Raji (cell line): ENCODE results near the gene LRMDA.

Experiments
- POLR2A ChIP-seq: IDR thresholded peaks from 2 replicates; pipeline ENCODE4 v1.6.1; 2011; ENCODE audit warnings: low read depth, low read length, control low read depth; ENCODE audit not compliant: insufficient read depth

The LRMDA gene

DNA sequence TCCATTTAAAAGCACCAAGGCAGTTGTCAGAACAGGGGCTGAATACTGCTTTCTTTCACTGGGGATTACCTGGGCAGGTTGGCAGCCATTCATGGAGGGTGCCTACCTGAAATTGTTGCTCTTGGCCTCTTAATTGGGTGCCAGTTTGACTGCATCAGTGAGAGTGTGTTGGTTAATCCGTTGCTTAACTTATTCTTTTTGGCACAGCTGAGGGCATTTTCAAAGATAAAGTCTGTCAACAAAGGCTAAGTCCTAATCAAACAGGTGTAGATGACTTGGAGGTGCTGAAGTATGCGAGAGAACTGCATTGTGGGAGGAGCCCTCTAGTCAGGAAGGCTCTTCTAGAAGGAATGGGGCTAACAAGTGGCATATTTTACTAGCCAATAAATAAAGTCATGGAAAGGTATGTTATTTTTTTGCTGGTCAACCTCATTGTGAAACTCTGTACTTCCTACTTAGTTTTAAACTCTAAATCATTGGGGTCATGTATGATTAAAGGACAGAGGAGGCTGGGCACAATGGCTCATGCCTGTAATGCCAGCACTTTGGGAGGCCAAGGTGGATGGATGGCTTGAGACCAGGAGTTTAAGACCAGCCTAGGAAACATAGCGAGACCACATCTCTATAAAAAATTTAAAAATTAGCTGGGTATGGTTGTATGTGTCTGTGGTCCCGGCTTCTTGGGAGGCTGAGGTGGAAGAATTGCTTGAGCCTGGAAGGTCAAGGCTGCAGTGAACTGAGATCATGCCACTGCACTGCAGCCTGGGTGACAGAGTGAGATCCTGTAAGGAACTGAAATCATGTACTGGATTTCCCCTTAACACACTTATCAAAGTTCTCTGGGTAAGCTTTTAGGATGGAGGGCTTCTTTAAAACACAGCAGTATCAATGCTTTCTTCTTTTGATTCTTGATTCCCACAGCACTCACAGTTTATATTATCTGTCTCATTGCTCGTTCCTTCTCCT is 134.1 kb downstream of the LRMDA start:
- TF ChIP-seq POLR2A: no peak

DNA sequence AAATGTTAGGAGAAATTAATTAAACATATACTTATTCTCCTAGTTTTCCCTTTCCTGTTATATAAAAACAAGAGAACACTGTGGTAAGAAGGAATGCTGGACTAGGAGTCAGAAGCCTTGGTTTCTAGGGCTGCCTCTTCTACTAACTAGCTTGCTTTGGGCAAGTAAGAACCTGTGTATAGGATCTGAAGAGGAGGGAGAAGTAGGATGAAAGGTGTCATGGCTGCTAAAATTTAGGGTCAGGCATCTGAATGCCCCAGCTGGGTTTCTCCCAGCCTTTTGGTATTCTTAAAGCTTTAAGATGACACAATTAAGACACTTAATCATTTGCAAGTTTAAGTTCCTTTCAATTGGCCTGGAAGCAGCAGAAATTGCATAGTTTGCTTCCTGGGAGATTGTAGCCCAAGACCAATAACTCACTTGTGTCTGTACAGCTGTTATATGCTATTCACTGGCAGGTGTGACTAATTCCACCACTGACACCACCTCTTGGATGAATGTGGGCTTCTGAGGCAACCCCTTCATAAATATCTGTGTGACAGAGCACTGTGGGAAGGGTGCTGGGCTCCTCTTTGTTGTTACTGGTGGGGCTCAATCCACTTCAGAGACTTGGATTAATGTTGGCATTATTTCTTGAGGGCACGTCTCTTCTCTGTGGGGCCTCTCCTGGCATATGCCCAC is 137.2 kb downstream of the LRMDA start:
- TF ChIP-seq POLR2A: no peak

DNA sequence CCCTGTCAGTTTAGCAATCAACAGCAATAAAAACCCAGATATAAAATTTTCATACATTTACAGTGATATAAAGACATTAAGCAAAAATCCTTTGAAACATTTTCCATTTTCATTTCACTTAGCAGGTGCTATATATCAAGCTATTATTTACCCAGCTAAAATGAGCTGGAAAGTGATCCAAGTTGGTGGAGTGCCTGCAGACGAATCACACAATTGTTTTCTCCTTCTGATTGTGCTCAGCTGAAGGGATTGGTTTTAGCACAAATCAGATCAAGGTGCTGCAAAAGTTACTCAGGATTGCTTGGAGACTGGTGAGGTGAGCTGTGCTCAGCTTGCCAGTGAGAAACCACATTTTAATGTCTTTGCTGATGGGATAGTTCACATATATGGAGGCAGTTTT is 138.1 kb downstream of the LRMDA start:
- no peak for TF ChIP-seq POLR2A

DNA sequence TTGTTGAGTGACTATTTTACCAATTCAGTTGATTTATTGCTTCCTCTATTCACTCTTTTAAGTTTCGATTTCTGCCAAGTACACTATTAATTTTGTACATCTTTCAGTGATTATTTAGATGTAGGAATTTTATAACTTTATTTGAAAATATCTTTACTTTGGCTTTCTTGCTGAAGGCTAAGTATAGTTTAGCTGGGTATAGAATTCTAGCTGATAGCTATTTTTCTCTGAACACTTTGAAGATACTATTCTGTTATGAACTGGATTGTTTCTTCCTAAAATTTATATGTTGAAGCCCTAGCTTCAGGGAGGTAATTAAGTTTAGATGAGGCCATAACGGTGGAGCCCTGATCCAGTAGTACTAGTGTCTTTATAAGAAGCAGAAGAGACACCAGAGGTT is 141.1 kb downstream of the LRMDA start:
- TF ChIP-seq POLR2A: no peak

DNA sequence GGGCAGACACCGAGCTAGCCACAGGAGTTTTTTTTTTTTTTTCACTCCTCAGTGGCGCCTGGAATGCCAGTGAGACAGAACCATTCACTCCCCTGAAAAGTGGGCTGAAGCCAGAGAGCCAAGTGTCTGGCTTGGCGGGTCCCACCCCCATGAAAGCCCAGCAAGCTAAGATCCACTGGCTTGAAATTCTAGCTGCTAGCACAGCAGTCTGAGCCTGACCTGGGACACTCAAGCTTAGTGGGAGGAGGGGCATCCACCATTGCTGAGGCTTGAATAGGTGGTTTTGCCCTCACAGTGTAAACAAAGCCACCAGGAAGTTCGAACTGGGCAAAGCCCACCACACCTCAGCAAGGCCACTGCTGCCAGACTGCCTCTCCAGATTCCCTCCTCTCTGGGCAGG is 144.5 kb downstream of the LRMDA start:
- no peak for TF ChIP-seq POLR2A

DNA sequence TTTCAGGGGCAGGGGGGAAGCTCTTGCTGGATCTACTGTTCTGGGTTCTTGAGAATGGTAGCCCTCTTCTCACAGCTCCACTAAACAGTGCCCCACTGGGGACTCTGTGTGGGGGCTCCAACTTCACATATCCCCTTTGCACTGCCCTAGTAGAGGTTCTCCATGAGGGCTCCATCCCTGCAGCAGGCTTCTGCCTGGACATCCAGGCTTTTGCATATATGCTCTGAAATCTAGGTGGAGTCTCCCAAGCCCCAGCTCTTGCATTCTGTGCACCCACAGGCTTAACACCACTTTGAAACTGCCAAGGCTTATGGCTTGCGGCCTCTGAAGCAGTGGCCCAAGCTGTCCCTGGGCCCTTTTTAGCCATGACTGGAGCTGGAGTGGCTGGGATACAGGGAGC is 150.7 kb downstream of the LRMDA start:
- TF ChIP-seq POLR2A: no peak

DNA sequence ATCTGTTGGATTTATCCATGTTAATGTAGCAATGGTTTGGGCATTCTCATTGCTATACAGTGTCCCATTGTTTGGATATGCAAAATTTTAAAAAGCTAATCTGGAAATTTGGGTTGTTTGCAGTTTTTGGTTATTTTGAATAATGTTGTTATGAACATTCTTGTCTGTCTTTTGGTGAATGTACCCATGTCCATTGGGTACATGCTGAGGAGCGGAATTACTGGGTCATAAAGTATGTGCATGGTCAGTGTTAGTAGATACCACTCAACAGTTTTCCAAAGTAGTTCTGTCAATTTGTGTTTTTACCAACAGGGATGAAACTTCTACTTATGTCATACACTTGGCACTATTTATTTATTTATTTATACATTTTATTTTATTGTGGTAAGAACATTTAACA is 153.9 kb downstream of the LRMDA start:
- TF ChIP-seq POLR2A: no peak

DNA sequence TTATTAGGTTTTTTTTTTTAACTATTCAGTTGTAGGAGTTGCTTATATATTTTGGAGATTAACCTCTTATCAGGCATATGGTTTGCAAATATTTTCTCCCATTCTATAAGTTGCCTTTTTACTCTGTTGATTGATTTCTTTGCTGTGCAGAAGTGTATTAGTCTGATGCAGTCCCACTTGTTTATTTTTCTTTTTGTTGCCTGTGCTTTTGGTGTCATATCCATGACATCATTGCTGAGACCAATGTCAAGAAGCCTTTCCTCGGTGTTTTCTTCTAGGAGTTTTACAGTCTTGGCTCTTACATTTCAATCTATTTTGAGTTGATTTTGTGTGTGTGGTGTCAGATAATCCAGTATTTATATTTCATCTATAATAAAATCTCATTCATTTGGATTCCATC is 155.4 kb downstream of the LRMDA start:
- TF ChIP-seq POLR2A: no peak

DNA sequence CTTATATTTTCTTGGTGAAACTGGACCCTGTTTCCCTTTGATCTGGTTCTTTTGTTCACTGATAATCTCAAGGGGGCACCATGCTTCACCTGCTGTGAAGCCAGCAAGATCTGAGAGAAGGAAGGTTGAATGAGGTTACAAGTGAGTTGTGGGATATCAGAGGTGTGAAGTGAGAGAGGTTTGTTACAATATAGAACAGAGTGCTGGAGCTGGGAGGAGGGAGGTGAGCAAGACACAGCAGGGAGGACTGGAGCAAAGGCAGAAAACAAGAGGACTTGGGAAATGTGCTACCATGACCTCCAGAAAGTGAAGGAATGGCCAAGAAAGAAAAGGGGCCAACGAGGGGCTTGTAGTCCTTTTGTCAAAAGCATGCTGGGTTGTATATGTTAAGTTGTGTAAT is 156.6 kb downstream of the LRMDA start:
- TF ChIP-seq POLR2A: no peak

DNA sequence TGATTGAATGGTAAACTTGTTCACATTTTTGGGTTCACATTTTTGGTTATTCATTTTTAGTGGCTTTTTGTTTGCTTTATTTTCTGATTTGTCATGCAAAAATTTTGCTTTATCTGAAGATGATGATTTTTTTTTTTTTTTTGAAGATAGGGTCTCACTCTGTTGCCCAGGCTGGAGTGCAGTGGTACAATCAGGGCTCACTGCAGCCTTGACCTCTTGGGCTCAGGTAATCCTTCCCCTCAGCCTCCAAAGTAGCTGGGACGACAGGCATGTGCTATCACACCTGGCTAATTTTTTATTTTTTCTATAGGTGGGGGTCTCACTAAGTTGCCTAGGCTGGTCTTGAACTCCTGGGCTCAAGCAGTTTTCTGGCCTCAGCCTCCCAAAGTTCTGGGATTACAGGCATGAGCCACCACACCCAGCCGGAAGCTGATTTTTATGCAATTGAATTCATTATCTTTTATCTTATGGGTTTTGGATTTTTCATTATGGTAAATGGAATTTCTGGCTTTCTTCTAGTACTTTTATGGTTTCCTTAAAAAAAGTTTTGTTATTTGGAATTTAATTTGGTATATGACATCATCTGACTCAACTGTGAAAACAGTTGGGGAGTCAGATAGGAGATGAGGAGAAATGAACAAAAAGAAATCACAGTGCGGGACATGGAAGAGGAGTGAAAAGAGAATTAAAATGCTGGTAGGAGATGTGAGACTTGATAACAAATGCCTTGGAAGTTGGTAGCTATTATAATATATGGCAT is 158.7 kb downstream of the LRMDA start:
- no peak for TF ChIP-seq POLR2A

DNA sequence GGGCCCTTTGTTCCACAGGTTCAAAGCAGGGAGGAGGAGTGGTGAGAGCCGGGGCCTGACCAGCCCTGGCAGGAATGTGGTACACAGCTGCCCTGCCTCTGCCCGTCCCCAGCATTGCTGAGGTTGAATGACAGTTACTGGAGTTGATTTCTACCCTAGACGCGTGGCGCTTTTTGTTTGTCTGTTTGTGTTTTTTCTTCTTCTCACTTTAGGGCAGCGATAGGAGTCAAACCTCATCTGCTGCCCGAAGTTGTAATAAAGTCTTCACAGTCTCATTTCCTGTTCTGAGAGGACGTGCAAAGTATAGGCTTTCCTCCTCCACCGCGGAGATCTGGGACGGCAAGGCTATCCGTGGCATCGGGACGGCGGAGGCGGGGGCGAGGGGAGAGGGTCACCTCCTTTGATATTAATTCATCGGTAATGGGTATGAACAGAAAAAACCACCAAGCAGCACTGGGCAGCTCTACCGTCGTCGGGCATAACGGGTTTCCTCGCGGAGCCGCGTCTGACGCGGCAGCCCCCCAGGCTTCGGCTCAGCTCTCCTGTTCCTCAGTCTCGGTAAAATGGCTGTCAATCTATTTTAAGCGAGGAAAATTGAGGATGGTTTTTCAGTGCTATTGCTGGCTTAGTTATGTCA is 160.8 kb downstream of the LRMDA start:
- TF ChIP-seq POLR2A: no peak

DNA sequence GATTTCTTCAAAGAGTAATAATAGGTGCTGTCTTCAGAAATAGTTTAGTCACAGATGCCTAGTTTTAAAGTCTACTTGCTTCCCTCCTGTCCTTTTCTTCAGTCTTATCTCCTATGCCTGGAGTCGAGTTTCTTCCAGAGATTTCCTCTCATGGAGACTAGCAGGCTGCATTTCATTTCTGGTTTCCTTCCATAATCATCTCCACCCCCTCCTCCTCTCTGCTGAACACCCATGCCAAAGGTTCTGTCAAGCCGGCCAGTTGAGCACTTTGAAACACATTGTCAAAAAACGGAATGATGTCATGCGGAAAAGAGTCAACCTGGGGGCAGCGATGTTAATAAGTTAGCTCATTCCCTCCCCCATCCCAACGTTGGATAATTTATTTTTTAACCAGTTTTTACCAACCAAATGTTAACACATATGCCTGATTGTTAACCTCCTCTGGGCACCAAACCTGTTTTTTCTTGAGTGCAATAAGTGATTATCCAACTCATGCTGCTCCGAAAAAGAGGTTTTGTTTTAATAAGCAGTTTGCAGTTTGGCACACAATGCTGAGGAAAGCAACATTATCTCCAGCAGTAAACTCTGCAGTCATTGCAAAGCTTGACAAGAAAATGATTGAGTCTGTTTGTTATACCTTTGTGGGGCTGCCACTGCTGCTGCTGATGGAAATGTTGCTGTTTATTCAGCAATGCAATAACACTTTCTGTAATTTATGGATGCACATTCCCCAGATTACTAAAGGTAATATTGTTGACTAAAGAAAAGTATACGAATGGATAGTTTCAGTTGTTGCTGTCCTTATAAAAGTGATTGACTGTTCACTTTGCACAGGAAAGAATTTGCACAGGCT is 161.6 kb downstream of the LRMDA start:
- no peak for TF ChIP-seq POLR2A

DNA sequence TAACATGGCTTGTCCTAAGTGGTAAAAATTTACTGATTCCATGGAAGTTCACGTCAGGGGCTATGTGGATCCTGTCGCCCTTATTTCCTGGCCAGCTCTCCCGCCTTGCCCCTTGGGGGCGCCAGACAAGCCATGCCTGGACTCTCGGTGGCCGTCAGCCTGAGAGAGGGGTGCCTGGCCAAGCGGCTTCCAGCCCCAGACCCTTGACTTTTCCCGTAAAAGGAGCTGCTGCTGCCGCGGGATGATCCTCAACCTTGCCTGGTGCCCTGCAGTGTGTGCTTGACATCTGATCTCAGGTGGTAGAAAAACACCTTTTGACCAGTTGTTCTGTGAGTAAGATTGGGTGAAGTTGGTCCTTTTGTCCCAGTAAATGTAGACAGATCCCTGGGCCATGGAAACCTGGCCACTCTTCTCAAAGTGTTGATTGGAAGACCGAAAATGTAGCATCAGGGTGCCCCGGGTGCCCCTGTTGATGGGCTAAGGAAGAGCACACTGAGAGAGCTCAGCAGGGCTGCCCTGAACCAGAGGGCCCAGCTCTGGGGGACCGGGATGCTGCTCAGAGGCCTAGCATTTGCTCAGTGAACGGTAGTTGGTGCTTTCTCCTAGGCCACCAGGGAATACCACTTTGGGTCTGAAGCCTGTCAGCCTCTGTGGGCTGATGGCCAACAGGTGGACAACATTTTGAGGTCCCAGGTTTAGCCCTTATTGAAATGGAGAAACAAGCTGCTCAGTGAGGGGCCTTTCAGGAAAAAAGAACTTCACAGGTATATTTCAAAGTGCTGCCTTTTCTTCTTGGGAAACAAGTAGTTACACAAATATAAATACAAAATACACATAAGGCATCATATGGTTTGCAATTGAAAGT is 162.5 kb downstream of the LRMDA start:
- no peak for TF ChIP-seq POLR2A
